Skeletal muscle tissue (tissue), 4 donors: ENCODE data around the gene QPCT. TPM values are rescaled to one million over a fixed set of nuclear protein-coding genes. Genes with fewer than 3 reads are reported as not detected.
"Not testable (repeated sequence)": the region's sequence is repeated elsewhere in the genome, so short reads cannot be mapped to it uniquely, and the experiment has no call there.

Experiments used
- H3K27ac ChIP-seq: one replicate; pipeline ENCODE4 v1.7.0; 2013; ENCODE audit warnings: mild to moderate bottlenecking, low read depth, low read length, inconsistent platforms
- H3K27me3 ChIP-seq, 3 donors: one replicate each; pipeline ENCODE4 v1.7.0; 2013; ENCODE audit warnings: low read length in 3 of 3; ENCODE audit not compliant: control insufficient read depth in 3 of 3, insufficient read depth in 3 of 3
- H3K36me3 ChIP-seq, 3 donors: one replicate each; pipeline ENCODE4 v1.7.0; 2013; ENCODE audit warnings: low read length in 3 of 3; ENCODE audit not compliant: control insufficient read depth in 3 of 3, insufficient read depth in 3 of 3
- H3K4me1 ChIP-seq, 3 donors: one replicate each; pipeline ENCODE4 v1.7.0; 2013; ENCODE audit warnings: low read length in 3 of 3, mild to moderate bottlenecking in 3 of 3; ENCODE audit not compliant: control insufficient read depth in 3 of 3, insufficient read depth in 3 of 3
- H3K4me3 ChIP-seq, 3 donors: one replicate each; pipeline ENCODE4 v1.7.0; 2013; ENCODE audit warnings: low read length in 3 of 3
- H3K9ac ChIP-seq, 3 donors: one replicate each; pipeline ENCODE4 v1.7.0; 2013; ENCODE audit warnings: low read length in 3 of 3, mild to moderate bottlenecking in 3 of 3, moderate library complexity in 2 of 3, low read depth in 1 of 3
- H3K9me3 ChIP-seq, 3 donors: one replicate each; pipeline ENCODE4 v1.7.0; 2013; ENCODE audit warnings: low read length in 3 of 3; ENCODE audit not compliant: control insufficient read depth in 3 of 3
- total RNA-seq: library from RNA; depleted of rRNA; stranded (reverse); fragments of >200 nt; gene quantifications from one replicate; pipeline ENCODE4 v1.2.3, GENCODE V29; 2014
- donor health status: Osteomylitis.

Gene QPCT
- total RNA-seq, 1 donor from 2014 or later, result 5.2 TPM

DNA sequence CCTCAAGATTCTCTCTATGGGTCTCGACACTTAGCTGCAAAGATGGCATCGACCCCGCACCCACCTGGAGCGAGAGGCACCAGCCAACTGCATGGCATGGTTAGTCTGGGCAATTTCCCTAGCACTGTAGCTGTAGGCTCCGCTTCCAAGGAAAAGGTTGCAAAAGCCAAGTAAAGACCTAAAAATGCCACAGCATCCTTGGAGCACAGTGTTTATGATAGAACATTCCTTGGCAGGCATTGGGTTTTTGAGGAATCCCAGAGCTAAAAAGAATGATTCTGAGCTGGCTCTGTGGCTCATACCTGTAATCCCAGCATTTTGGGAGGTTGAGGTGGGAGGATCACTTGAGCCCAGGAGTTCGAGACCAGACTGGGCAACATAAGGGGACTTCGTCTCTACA lies 22.9 kb downstream of the QPCT start:
- H3K36me3 ChIP-seq, result no peaks in the 10 kb centered on the region
- peaks cover 5 to 26% (median 20%) of the 10 kb centered on the region in 3 donors for H3K4me1 ChIP-seq
- no peak overlapping the region for H3K4me3 ChIP-seq
- no peak overlapping the region for H3K9ac ChIP-seq
- no peaks in the 10 kb centered on the region for H3K9me3 ChIP-seq
- H3K27me3 ChIP-seq, result no peaks in the 10 kb centered on the region
- no peak overlapping the region for H3K27ac ChIP-seq

- H3K36me3 ChIP-seq, result no peaks in the 10 kb centered on the region
- peaks cover 5 to 26% (median 20%) of the 10 kb centered on the region in 3 donors for H3K4me1 ChIP-seq
- no peak overlapping the region for H3K4me3 ChIP-seq
- no peaks in the 10 kb centered on the region for H3K27me3 ChIP-seq
- H3K9me3 ChIP-seq, result no peaks in the 10 kb centered on the region
- H3K9ac ChIP-seq, result no peak overlapping the region
- H3K27ac ChIP-seq, result no peak overlapping the region
These were observed 23.6 kb downstream of the QPCT start for GRCh38 chr2:37367984-37368383.

DNA sequence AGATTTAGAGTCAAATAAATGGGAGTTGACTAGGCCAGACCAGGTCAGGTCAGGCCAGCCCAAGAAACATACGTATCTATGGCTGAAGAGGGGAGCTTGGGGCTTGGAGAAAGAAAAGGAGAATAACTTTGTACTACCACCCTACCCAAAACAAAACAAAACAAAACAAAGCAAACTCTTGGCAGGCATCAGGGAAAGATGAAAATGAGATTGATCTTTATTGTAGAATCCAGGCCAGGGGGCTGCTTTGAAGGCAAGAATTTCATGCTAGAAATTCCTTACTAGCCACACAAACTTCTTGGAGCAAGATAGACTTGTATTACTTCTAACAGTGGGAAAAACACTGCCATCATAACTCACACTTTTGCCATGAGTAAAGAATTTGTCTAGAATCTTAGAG lies 26.2 kb downstream of the QPCT start:
- H3K9me3 ChIP-seq, result no peaks in the 10 kb centered on the region
- peaks cover 0 to 14% (median 13%) of the 10 kb centered on the region in 3 donors for H3K4me1 ChIP-seq
- H3K36me3 ChIP-seq, result no peaks in the 10 kb centered on the region
- H3K27me3 ChIP-seq, result no peaks in the 10 kb centered on the region
- no peak overlapping the region for H3K4me3 ChIP-seq
- H3K9ac ChIP-seq, result no peak overlapping the region
- no peak overlapping the region for H3K27ac ChIP-seq

GRCh38 chr2:37372000-37372399 lies 27.6 kb downstream of the QPCT start:
- Histone ChIP-seq H3K9ac (no peak overlapping the region), H3K36me3 (no peaks in the 10 kb centered on the region), H3K4me1 (peaks cover 0 to 7% (median 5%) of the 10 kb centered on the region in 3 donors), H3K27me3 (no peaks in the 10 kb centered on the region), H3K4me3 (no peak overlapping the region), H3K9me3 (no peaks in the 10 kb centered on the region), H3K27ac (no peak overlapping the region)

DNA sequence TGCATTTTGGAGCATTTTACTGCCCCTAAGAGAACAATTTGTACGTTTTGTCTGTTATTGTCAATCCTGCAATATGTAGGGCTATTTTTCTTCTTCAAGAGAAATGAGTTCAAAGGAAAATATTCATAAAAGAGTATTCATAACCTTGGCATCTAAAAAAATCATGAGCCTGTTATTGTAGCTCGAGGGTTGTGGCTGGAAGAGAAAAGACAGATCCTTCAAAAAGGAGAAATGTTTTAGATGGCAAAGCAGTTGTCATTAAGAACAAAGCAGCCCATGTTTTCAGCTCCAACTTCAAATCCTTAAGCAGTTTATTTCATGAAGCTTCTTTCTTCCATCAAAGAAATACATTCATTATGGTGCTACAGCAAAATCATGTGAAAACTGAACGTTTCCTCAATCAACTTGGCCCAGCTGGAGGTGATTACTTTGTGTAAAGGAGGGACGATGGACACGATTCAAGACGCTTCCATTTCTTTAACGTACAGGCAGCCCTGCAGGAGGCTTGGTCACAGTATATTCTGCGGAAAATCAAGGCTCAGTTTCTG lies 31.4 kb downstream of the QPCT start:
- no peak overlapping the region for H3K27ac ChIP-seq
- no peak overlapping the region for H3K4me3 ChIP-seq
- no peaks in the 10 kb centered on the region for H3K9me3 ChIP-seq
- H3K4me1 ChIP-seq, result peaks cover 4 to 13% (median 8%) of the 10 kb centered on the region in 3 donors
- no peaks in the 10 kb centered on the region for H3K27me3 ChIP-seq
- peak overlapping the region in 1 of 3 donors; percentile 77 for H3K9ac ChIP-seq
- H3K36me3 ChIP-seq, result no peaks in the 10 kb centered on the region

- peak overlapping the region; percentile 11 to 58 (median 25) for H3K4me3 ChIP-seq
- no peaks in the 10 kb centered on the region for H3K9me3 ChIP-seq
- peak overlapping the region; percentile 80 for H3K27ac ChIP-seq
- H3K9ac ChIP-seq, result peak overlapping the region; percentile 44 to 77 (median 46)
- peaks cover 4 to 13% (median 8%) of the 10 kb centered on the region in 3 donors for H3K4me1 ChIP-seq
- H3K36me3 ChIP-seq, result no peaks in the 10 kb centered on the region
- no peaks in the 10 kb centered on the region for H3K27me3 ChIP-seq
These were observed 32.2 kb downstream of the QPCT start for GRCh38 chr2:37376421-37377186.

DNA sequence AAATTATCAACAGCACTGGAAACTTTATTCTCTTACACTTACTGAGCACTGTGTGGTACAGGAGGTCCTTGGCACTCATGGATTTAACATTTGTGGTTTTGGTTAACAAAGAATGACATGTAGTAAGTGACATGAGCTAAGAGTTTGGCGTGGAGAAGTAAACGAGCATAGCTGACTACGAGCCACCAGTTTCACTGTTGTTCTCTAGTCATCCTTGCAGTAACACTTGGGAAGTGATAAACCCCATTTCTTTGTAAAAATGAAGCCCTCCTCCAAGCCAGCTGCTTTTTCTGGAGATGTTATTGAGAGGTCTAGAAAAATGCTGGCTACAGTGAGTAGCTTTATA lies 32.7 kb downstream of the QPCT start:
- peak overlapping the region; percentile 44 to 77 (median 46) for H3K9ac ChIP-seq
- peak overlapping the region; percentile 80 for H3K27ac ChIP-seq

DNA sequence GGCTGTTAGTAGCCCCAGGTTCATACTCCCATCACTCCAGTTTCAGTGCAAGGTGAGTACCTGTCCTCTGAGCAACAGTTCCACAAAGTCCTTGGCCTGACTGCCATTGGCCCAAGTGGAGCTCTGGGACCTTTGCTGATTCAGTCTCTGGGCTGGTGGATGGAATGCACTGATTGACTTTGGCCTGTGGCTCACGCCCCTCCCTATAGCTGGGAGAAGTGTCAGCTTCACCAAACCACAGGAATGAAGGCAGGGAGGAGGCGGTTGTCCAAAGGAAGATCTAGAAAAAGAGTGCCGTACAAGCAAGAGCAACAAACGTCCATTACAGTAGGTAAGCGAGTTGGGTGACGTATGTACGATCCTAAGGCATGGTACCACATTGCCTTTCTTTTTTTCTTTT lies 34.0 kb downstream of the QPCT start:
- Histone ChIP-seq H3K27ac (no peak overlapping the region), H3K36me3 (no peaks in the 10 kb centered on the region), H3K4me1 (peaks cover 4 to 13% (median 8%) of the 10 kb centered on the region in 3 donors), H3K27me3 (no peaks in the 10 kb centered on the region), H3K9me3 (no peaks in the 10 kb centered on the region), H3K9ac (no peak overlapping the region), H3K4me3 (no peak overlapping the region)

More for the DNA sequence above, 32.7 kb downstream of the QPCT start:
- Histone ChIP-seq H3K4me1 (peaks cover 4 to 13% (median 8%) of the 10 kb centered on the region in 3 donors), H3K27me3 (no peaks in the 10 kb centered on the region), H3K36me3 (no peaks in the 10 kb centered on the region), H3K9me3 (no peaks in the 10 kb centered on the region), H3K4me3 (peak overlapping the region; percentile 11 to 58 (median 25))

DNA sequence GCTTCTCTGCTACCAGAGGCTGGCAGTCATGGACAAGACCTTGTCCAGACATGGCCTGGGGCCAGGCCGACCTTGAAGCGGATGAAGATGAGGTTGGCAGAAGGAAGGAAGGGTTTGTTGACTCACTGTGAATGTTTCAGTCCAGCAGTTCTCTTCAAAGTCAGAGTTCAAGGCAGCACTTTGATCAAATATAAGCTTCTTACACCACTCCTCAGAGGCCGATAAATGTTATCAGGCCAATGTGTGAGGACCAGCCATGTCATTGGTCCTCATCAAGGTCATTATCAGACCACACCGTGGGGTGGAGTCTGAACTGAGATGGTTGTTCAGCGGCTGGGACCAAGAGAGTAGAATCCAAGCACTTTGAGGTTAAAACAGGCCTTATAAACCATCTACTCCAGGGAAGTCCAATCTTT lies 35.5 kb downstream of the QPCT start:
- Histone ChIP-seq H3K9ac (no peak overlapping the region), H3K4me1 (peaks cover 4 to 18% (median 8%) of the 10 kb centered on the region in 3 donors), H3K36me3 (no peaks in the 10 kb centered on the region), H3K27me3 (no peaks in the 10 kb centered on the region), H3K27ac (no peak overlapping the region), H3K9me3 (no peaks in the 10 kb centered on the region), H3K4me3 (no peak overlapping the region)

DNA sequence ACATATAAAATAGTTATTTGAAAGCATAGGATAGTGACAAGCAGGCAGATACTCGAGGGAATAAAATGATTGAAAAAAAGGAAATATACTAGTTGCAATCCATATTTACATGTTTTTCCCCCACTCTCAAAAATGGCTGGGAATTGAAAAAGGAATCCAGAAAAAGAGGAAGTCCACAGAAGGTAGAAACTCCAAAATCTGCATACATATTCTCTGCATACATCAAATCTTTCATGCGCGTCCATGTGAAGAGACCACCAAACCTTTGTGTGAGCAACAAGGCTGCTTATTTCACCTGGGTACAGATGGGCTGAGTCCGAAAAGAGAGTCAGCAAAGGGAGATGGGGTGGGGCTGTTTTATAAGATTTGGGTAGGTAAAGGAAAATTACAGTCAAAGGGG lies 36.4 kb downstream of the QPCT start:
- H3K27ac ChIP-seq, H3K27me3 ChIP-seq, H3K36me3 ChIP-seq, H3K9me3 ChIP-seq, H3K4me3 ChIP-seq, H3K9ac ChIP-seq: not testable (repeated sequence)
- peaks cover 4 to 18% (median 8%) of the 10 kb centered on the region in 3 donors for H3K4me1 ChIP-seq
